H1 (cell line): Measurements from ENCODE around the gene OR2Z1. TPM values are rescaled to one million over a fixed set of nuclear protein-coding genes. Genes with fewer than 3 reads are reported as not detected.
A peak's percentile ranks its signal among the peaks of the same experiment; 100 is the strongest.

Source experiments
- CTCF ChIA-PET: fragments of 300-600 bp; sonication (Branson Sonifier 250); formaldehyde crosslinking; loops from one replicate; lab custom pipeline; 2021; ENCODE audit not compliant: partially characterized antibody; lab: Charles Lee
- POLR2A ChIA-PET: fragments of 300-600 bp; sonication (Branson Sonifier 250); formaldehyde crosslinking; loops from one replicate; lab custom pipeline; 2021; ENCODE audit warnings: inconsistent platforms; ENCODE audit not compliant: partially characterized antibody; lab: Charles Lee
- DNase-seq, 2 experiments: peaks; one replicate each; pipeline versions ENCODE4 v3.0.0 to v3.0.0-alpha.2; 2010 to 2022; ENCODE audit warnings: low spot score in 2 of 2, low read depth in 1 of 2, mixed read lengths in 1 of 2
- FAIRE-seq: peaks from 2 replicates; lab custom pipeline; 2011; peaks lifted over from hg19 to GRCh38; lab: Jason Lieb, UNC
- H2AFZ ChIP-seq: 2 replicates; pipeline ENCODE4 v1.8.1; 2012; ENCODE audit warnings: low read length, inconsistent platforms
- H2AK5ac ChIP-seq: 2 replicates; pipeline ENCODE4 v1.6.1; 2013; ENCODE audit warnings: low read depth, low read length
- H2BK120ac ChIP-seq: replicated peaks from 2 replicates; pipeline ENCODE3; 2013; ENCODE audit warnings: low read depth, low read length, inconsistent platforms
- H2BK12ac ChIP-seq: 2 replicates; pipeline ENCODE4 v1.6.1; 2013; ENCODE audit warnings: low read depth, low read length
- H2BK15ac ChIP-seq: 2 replicates; pipeline ENCODE4 v1.6.1; 2013; ENCODE audit warnings: low read length
- H2BK20ac ChIP-seq: 2 replicates; pipeline ENCODE4 v1.6.1; 2013; ENCODE audit warnings: low read length
- H2BK5ac ChIP-seq: 2 replicates; pipeline ENCODE4 v1.6.1; 2013; ENCODE audit warnings: low read depth, low read length
- H3K14ac ChIP-seq: 2 replicates; pipeline ENCODE4 v1.6.1; 2013; ENCODE audit warnings: inconsistent platforms; ENCODE audit not compliant: insufficient read length
- H3K18ac ChIP-seq: 2 replicates; pipeline ENCODE4 v1.6.1; 2013; ENCODE audit warnings: low read length; ENCODE audit errors: extremely low read depth
- H3K23ac ChIP-seq: 2 replicates; pipeline ENCODE4 v1.6.1; 2013; ENCODE audit warnings: inconsistent platforms; ENCODE audit not compliant: insufficient read length
- H3K23me2 ChIP-seq: 2 replicates; pipeline ENCODE4 v1.6.1; 2013; ENCODE audit warnings: low read depth, low read length
- H3K27ac ChIP-seq: 2 replicates; pipeline ENCODE4 v1.6.1; 2011; ENCODE audit warnings: low read depth, low read length, inconsistent platforms
- H3K27me3 ChIP-seq, 4 experiments: replicated peaks in 1 of 4; 1 replicate in 1 of 4; 2 replicates in 3 of 4; pipeline versions ENCODE4 v1.6.1 to v1.8.1; 2011 to 2013; ENCODE audit warnings: low read length in 3 of 4, mild to moderate bottlenecking in 3 of 4, inconsistent platforms in 2 of 4, mixed read lengths in 2 of 4, moderate library complexity in 1 of 4; ENCODE audit not compliant: control insufficient read depth in 3 of 4, insufficient read depth in 3 of 4; ENCODE audit errors: extremely low read depth in 1 of 4
- H3K36me3 ChIP-seq, 4 experiments: 2 replicates each; pipeline versions ENCODE4 v1.6.1 to v1.8.1; 2011 to 2013; ENCODE audit warnings: mild to moderate bottlenecking in 4 of 4, low read length in 3 of 4, moderate library complexity in 2 of 4, control low read depth in 1 of 4, inconsistent platforms in 1 of 4; ENCODE audit not compliant: insufficient read depth in 4 of 4, control insufficient read depth in 2 of 4
- H3K4ac ChIP-seq: replicated peaks from 2 replicates; pipeline ENCODE3; 2013; ENCODE audit warnings: low read length, low read depth, mixed read lengths, inconsistent platforms; ENCODE audit not compliant: insufficient read length
- H3K4me1 ChIP-seq, 4 experiments: replicated peaks in 1 of 4; 1 replicate in 1 of 4; 2 replicates in 3 of 4; pipeline versions ENCODE4 v1.6.1 to v1.8.1; 2011 to 2013; ENCODE audit warnings: low read length in 3 of 4, inconsistent platforms in 2 of 4, mixed read lengths in 1 of 4; ENCODE audit not compliant: insufficient read depth in 4 of 4, control insufficient read depth in 3 of 4
- H3K4me2 ChIP-seq, 2 experiments: 2 replicates each; pipeline versions ENCODE4 v1.6.1 to v1.8.1; 2011 to 2013; ENCODE audit warnings: low read depth in 2 of 2, low read length in 2 of 2, control low read depth in 1 of 2, inconsistent platforms in 1 of 2, mild to moderate bottlenecking in 1 of 2; ENCODE audit not compliant: insufficient read depth in 1 of 2
- H3K4me3 ChIP-seq, 4 experiments: fragments of 200-600, 300-600 bp in 1 of 4; sonication (generic), shearing (Covaris generic), sonication (Bioruptor Twin) in 1 of 4; 2 replicates each; pipeline versions ENCODE4 v1.5.1 to v1.8.1; 2011 to 2016; ENCODE audit warnings: low read length in 4 of 4, low read depth in 3 of 4, control low read depth in 2 of 4, inconsistent platforms in 2 of 4, mild to moderate bottlenecking in 2 of 4, mixed read lengths in 1 of 4, moderate library complexity in 1 of 4; ENCODE audit not compliant: insufficient read depth in 2 of 4; ENCODE audit errors: extremely low read depth in 1 of 4
- H3K56ac ChIP-seq: replicated peaks from 2 replicates; pipeline ENCODE3; 2013; ENCODE audit warnings: low read depth, mild to moderate bottlenecking, mixed read lengths, low read length, inconsistent platforms; ENCODE audit not compliant: insufficient read length
- H3K79me1 ChIP-seq: 2 replicates; pipeline ENCODE4 v1.6.1; 2013; ENCODE audit warnings: low read depth, low read length, control low read depth
- H3K79me2 ChIP-seq, 2 experiments: 2 replicates each; pipeline versions ENCODE4 v1.6.1 to v1.8.1; 2012 to 2013; ENCODE audit warnings: low read length in 2 of 2, mild to moderate bottlenecking in 2 of 2, inconsistent platforms in 1 of 2; ENCODE audit not compliant: insufficient read depth in 2 of 2, control insufficient read depth in 1 of 2
- H3K9ac ChIP-seq, 4 experiments: replicated peaks in 1 of 4; 1 replicate in 1 of 4; 2 replicates in 3 of 4; pipeline versions ENCODE4 v1.6.1 to v1.8.1; 2011 to 2013; ENCODE audit warnings: low read depth in 3 of 4, low read length in 3 of 4, control low read depth in 2 of 4, mild to moderate bottlenecking in 2 of 4, moderate library complexity in 2 of 4, inconsistent platforms in 1 of 4; ENCODE audit errors: extremely low read depth in 1 of 4
- H3K9me3 ChIP-seq, 2 experiments: 2 replicates each; pipeline versions ENCODE4 v1.6.1 to v1.8.1; 2012 to 2013; ENCODE audit warnings: mild to moderate bottlenecking in 2 of 2, moderate library complexity in 2 of 2, control low read depth in 1 of 2, inconsistent platforms in 1 of 2, low read depth in 1 of 2, low read length in 1 of 2, mixed read lengths in 1 of 2; ENCODE audit not compliant: insufficient read depth in 2 of 2
- H4K20me1 ChIP-seq, 2 experiments: replicated peaks in 1 of 2; 2 replicates each; pipeline versions ENCODE3 to v1.8.1; 2011 to 2013; ENCODE audit warnings: inconsistent platforms in 2 of 2, low read length in 2 of 2, mild to moderate bottlenecking in 1 of 2; ENCODE audit not compliant: insufficient read depth in 2 of 2, control insufficient read depth in 1 of 2
- H4K5ac ChIP-seq: 2 replicates; pipeline ENCODE4 v1.6.1; 2013; ENCODE audit warnings: low read length, low read depth, mixed read lengths, inconsistent platforms; ENCODE audit not compliant: insufficient read length
- H4K8ac ChIP-seq: 2 replicates; pipeline ENCODE4 v1.8.0; 2013; ENCODE audit warnings: mild to moderate bottlenecking, moderate library complexity, low read length, inconsistent platforms; ENCODE audit not compliant: insufficient read depth; ENCODE audit errors: extremely low read depth
- H4K91ac ChIP-seq: replicated peaks from 2 replicates; pipeline ENCODE3; 2013; ENCODE audit warnings: low read length, mixed read lengths, inconsistent platforms; ENCODE audit not compliant: insufficient read length
- CTBP2 ChIP-seq: IDR thresholded peaks from 2 replicates; pipeline ENCODE4 v1.7.0; 2011; ENCODE audit warnings: borderline replicate concordance, mild to moderate bottlenecking, moderate library complexity, mixed read lengths, low read length; ENCODE audit not compliant: insufficient read depth, insufficient read length
- GABPA ChIP-seq: IDR thresholded peaks from 2 replicates; pipeline ENCODE4 v1.6.1; 2011; ENCODE audit warnings: mild to moderate bottlenecking, low read length, moderate library complexity, borderline replicate concordance; ENCODE audit not compliant: insufficient read depth
- JUN ChIP-seq: IDR thresholded peaks from 2 replicates; pipeline ENCODE4 v1.6.1; 2011; ENCODE audit warnings: low read depth, mild to moderate bottlenecking, improper control_type of control experiment, low read length
- WGBS, 2 experiments: shearing (Covaris generic) in 1 of 2; methylation state at CpG; one replicate each; pipeline versions ENCODE4 v1.1.6 to v1.1.7; 2013 to 2015; ENCODE audit warnings: low lambda C conversion rate in 2 of 2, mixed read lengths in 2 of 2, inconsistent platforms in 1 of 2, low coverage in 1 of 2, missing lambda C conversion rate in 1 of 2; ENCODE audit not compliant: insufficient replicate concordance in 2 of 2, insufficient coverage in 1 of 2, insufficient read length in 1 of 2; ENCODE audit errors: extremely low coverage in 1 of 2, missing lambda C conversion rate in 1 of 2; 5-methylcytosine and 5-hydroxymethylcytosine counted together
- polyA plus RNA-seq, 7 experiments: library from polyadenylated mRNA; depleted of rRNA in 3 of 7; stranded (reverse) in 5 of 7; unstranded in 2 of 7; fragments of >200 nt in 5 of 7; fragments of 200-250 nt in 2 of 7; gene quantifications; 1 replicate in 5 of 7; 2 replicates in 1 of 7; 4 replicates in 1 of 7; pipeline versions ENCODE4 v1.2.1 to v1.2.3, GENCODE V29; 2011 to 2013; ENCODE audit warnings: missing spikeins in 2 of 7, mixed read lengths in 2 of 7
- total RNA-seq: library from RNA; stranded (reverse); fragmentation: NEBNext Ultra II Directional; extraction: Animal tissue kit (Norgen Biotek cat#: 25700); gene quantifications from 2 replicates; pipeline ENCODE4 v1.2.1, GENCODE V29; 2021

OR2Z1 gene
- total and polyA plus RNA-seq, 2 of the 8 experiments (the other 6 are each of a cell fraction or from before 2014, with no cell fraction given) = not detected

GRCh38 chr19:8698433-8699063, 22.9 kb upstream of the OR2Z1 start, which contains the start of gene ACTL9:
Gene ACTL9, minus strand, starts transcription at chr19:8698795. Its CDS starts 94 bp downstream, at chr19:8698701.
- Histone ChIP-seq H2BK15ac (no peak within 1 kb of the TSS), H3K4me3 (no peak within 1 kb of the TSS), H3K56ac (no peak within 1 kb of the TSS), H3K18ac (no peak within 1 kb of the TSS), H4K20me1 (no peaks in the 10 kb centered on the region), H3K4me2 (no peak within 1 kb of the TSS), H4K8ac (peak within 1 kb of the TSS; percentile 80; the same call in 1 of the 2 replicates), H4K91ac (no peak within 1 kb of the TSS), H2AFZ (no peak within 1 kb of the TSS), H2BK5ac (no peak within 1 kb of the TSS), H3K36me3 (no peaks in the 10 kb centered on the region), H2AK5ac (no peak within 1 kb of the TSS), H3K79me2 (no peaks in the 10 kb centered on the region), H3K23ac (no peak within 1 kb of the TSS), H3K9me3 (peaks cover 7 to 15% of the 10 kb centered on the region in 2 experiments; a peak in 2 of 4 replicates), H2BK12ac (no peak within 1 kb of the TSS), H4K5ac (no peak within 1 kb of the TSS), H3K27me3 (no peaks in the 10 kb centered on the region; a peak in 1 of 7 replicates), H3K4me1 (no peaks in the 10 kb centered on the region), H3K23me2 (no peaks in the 10 kb centered on the region), H3K14ac (no peak within 1 kb of the TSS), H3K27ac (no peak within 1 kb of the TSS), H2BK20ac (no peak within 1 kb of the TSS), H3K79me1 (no peaks in the 10 kb centered on the region), H2BK120ac (no peak within 1 kb of the TSS), H3K9ac (no peak within 1 kb of the TSS), H3K4ac (no peak within 1 kb of the TSS)
- WGBS, 2 experiments = 86% methylated on average over 14 of the region's 23 CpGs; no CpG with 5 or more reads in 1 of the 2 experiments
- FAIRE-seq (no peak), DNase-seq (no peak)
- CTCF ChIA-PET = interaction anchor here (0.6 to 1.9 kb wide), 8 partner anchors 9 to 287 kb away, joined by 3 to 8 read pairs (median 4); no protein-coding TSS in a partner anchor
- 0 out of 2 replicates have a peak, but pooled peaks have one; percentile 1 for TF ChIP-seq GABPA
- no peak for TF ChIP-seq CTBP2
- TF ChIP-seq JUN = no peak
- POLR2A ChIA-PET = no interaction called here
